ENCODE data around the gene GPR68. TPM values are rescaled to one million over a fixed set of nuclear protein-coding genes. Genes with fewer than 3 reads are reported as not detected.
"Not testable (repeated sequence)": the region's sequence is repeated elsewhere in the genome, so short reads cannot be mapped to it uniquely, and the experiment has no call there.

Gene GPR68
- total RNA-seq, 4 donors from 2014 or later, result 0.13 to 0.73 (median 0.42) TPM; not detected in 1

- no peak overlapping the region for H3K27ac ChIP-seq
- TF ChIP-seq CTCF (IDR thresholded peaks at IDR 0.05) (no peak), POLR2A (IDR thresholded peaks at IDR 0.05) (no peak)
- no peak for DNase-seq
- no peaks in the 10 kb centered on the region for H3K36me3 ChIP-seq
- intact Hi-C loops (cut with DNase I), result no loop called here
- H3K27me3 ChIP-seq, result no peaks in the 10 kb centered on the region
- no peaks in the 10 kb centered on the region for H3K9me3 ChIP-seq
- 90 to 92% methylated on average over 4 of the region's 4 CpGs for WGBS, 2 donors
- no peak overlapping the region for H3K4me3 ChIP-seq (replicated peaks in 1 of 3)
- H3K4me1 ChIP-seq, result peaks cover 0 to 13% of the 10 kb centered on the region in 2 donors
Measured at GRCh38 chr14:91230397-91231035, 14.0 kb downstream of the GPR68 start.

GRCh38 chr14:91229743-91230200 is 14.7 kb downstream of the GPR68 start:
- TF ChIP-seq POLR2A (IDR thresholded peaks at IDR 0.05) (no peak), CTCF (IDR thresholded peaks at IDR 0.05) (no peak)
- Histone ChIP-seq H3K4me1 (peaks cover 0 to 13% of the 10 kb centered on the region in 2 donors), H3K9me3 (no peaks in the 10 kb centered on the region), H3K36me3 (peaks cover 0 to 5% of the 10 kb centered on the region in 2 donors), H3K27me3 (no peaks in the 10 kb centered on the region), H3K27ac (no peak overlapping the region), H3K4me3 (replicated peaks in 1 of 3) (no peak overlapping the region)
- DNase-seq, result no peak
- WGBS, 2 donors, result 74 to 89% methylated on average over 6 of the region's 6 CpGs
- intact Hi-C loops (cut with DNase I), result no loop called here

GRCh38 chr14:91229005-91229382 is 15.5 kb downstream of the GPR68 start:
- Histone ChIP-seq H3K9me3 (no peaks in the 10 kb centered on the region), H3K4me3 (replicated peaks in 1 of 3) (no peak overlapping the region), H3K27me3 (no peaks in the 10 kb centered on the region), H3K4me1 (peaks cover 0 to 13% of the 10 kb centered on the region in 2 donors), H3K36me3 (peaks cover 0 to 8% of the 10 kb centered on the region in 2 donors), H3K27ac (no peak overlapping the region)
- DNase-seq, result no peak
- WGBS, 2 donors, result 85 to 100% methylated on average over 1 of the region's 1 CpG
- intact Hi-C loops (cut with DNase I), result no loop called here
- TF ChIP-seq POLR2A (IDR thresholded peaks at IDR 0.05) (no peak), CTCF (IDR thresholded peaks at IDR 0.05) (no peak)

- no peak overlapping the region for H3K4me3 ChIP-seq (replicated peaks in 1 of 3)
- WGBS, 2 donors, result 88 to 91% methylated on average over 9 to 13 of the region's 14 CpGs
- no peak overlapping the region for H3K27ac ChIP-seq
- H3K4me1 ChIP-seq, result peaks cover 0 to 13% of the 10 kb centered on the region in 2 donors
- H3K36me3 ChIP-seq, result peaks cover 0 to 8% of the 10 kb centered on the region in 2 donors
- no peak for DNase-seq
- H3K27me3 ChIP-seq, result no peaks in the 10 kb centered on the region
- TF ChIP-seq CTCF (IDR thresholded peaks at IDR 0.05) (no peak), POLR2A (IDR thresholded peaks at IDR 0.05) (no peak)
- H3K9me3 ChIP-seq, result no peaks in the 10 kb centered on the region
- intact Hi-C loops (cut with DNase I), result no loop called here
Measured at GRCh38 chr14:91228112-91229004, 16.1 kb downstream of the GPR68 start.

GRCh38 chr14:91227183-91227628 is 17.3 kb downstream of the GPR68 start:
- WGBS, 2 donors, result 77 to 86% methylated on average over 7 of the region's 7 CpGs
- Histone ChIP-seq H3K4me1 (peaks cover 0 to 6% of the 10 kb centered on the region in 2 donors), H3K27ac (no peak overlapping the region), H3K36me3 (peaks cover 0 to 8% of the 10 kb centered on the region in 2 donors), H3K9me3 (no peaks in the 10 kb centered on the region), H3K4me3 (replicated peaks in 1 of 3) (no peak overlapping the region), H3K27me3 (no peaks in the 10 kb centered on the region)
- intact Hi-C loops (cut with DNase I), result no loop called here
- DNase-seq, result no peak
- no peak for TF ChIP-seq CTCF (IDR thresholded peaks at IDR 0.05)
- no peak for TF ChIP-seq POLR2A (IDR thresholded peaks at IDR 0.05)

- intact Hi-C loops (cut with DNase I); H3K27me3 ChIP-seq; DNase-seq; H3K9me3 ChIP-seq; H3K27ac ChIP-seq; H3K4me3 ChIP-seq (replicated peaks in 1 of 3); H3K36me3 ChIP-seq; H3K4me1 ChIP-seq: not testable (repeated sequence)
- 86 to 88% methylated on average over 4 of the region's 4 CpGs for WGBS, 2 donors
Measured at GRCh38 chr14:91226360-91226759, 18.1 kb downstream of the GPR68 start.
